Stomach smooth muscle (tissue), 2 donors: ENCODE data around the gene UGDH.

Experiments
- H3K27ac ChIP-seq: one replicate; pipeline ENCODE4 v1.7.0; 2013; ENCODE audit warnings: mild to moderate bottlenecking, low read length, inconsistent platforms
- H3K27me3 ChIP-seq, 2 donors: one replicate each; pipeline ENCODE4 v1.7.0; 2013; ENCODE audit warnings: low read length in 2 of 2; ENCODE audit not compliant: insufficient read depth in 2 of 2, control insufficient read depth in 1 of 2
- H3K36me3 ChIP-seq, 2 donors: one replicate each; pipeline ENCODE4 v1.7.0; 2013; ENCODE audit warnings: low read length in 2 of 2; ENCODE audit not compliant: control insufficient read depth in 2 of 2, insufficient read depth in 2 of 2
- H3K4me1 ChIP-seq: one replicate; pipeline ENCODE4 v1.7.0; 2013; ENCODE audit warnings: low read length; ENCODE audit not compliant: control insufficient read depth, insufficient read depth
- H3K4me3 ChIP-seq, 2 donors: one replicate each; pipeline ENCODE4 v1.7.0; 2013; ENCODE audit warnings: low read length in 2 of 2
- H3K9ac ChIP-seq, 2 donors: one replicate each; pipeline ENCODE4 v1.7.0; 2013; ENCODE audit warnings: low read length in 2 of 2, mild to moderate bottlenecking in 1 of 2
- H3K9me3 ChIP-seq, 2 donors: one replicate each; pipeline ENCODE4 v1.7.0; 2013; ENCODE audit warnings: low read length in 2 of 2; ENCODE audit not compliant: control insufficient read depth in 2 of 2
- donor health status: healthy.
- donor health status: Pancreatic carcinoma.

UGDH gene

DNA sequence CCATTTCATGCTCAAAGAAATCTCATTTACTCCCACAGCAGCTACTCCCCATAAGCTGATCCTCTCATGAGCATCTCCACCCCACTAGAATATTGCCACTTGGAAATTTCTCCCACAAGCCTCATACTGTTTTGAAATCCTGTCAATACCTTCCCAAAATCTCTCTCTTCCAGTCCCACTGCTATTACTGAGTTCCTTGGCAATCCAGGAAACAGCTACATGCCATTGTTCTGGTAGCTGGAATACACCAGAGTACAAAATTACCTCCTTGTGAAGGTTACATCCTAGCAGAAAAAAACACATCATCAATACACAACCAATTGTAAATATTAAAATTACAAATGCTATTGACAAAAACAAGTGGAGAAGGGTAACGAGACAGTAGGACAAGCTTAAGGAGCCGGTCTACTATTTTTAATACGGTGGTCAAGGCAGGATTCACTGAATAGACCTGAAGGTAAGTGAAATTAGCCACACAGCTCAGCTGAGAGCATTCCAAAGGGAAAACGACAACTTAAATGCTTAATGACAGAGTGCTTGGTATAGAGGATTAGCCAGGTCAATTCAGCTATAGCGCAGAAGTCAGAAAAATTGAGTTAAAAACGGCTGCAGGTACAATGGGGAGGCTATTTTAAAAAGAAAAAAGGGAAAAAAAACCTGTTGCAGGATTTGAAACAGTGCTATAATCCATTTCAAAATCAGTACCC lies 74.9 kb downstream of the UGDH start:
- H3K4me1 ChIP-seq: peaks cover 9% of the 10 kb centered on the region
- H3K36me3 ChIP-seq: peaks cover 30 to 48% of the 10 kb centered on the region in 2 donors
- H3K9ac ChIP-seq: no peak overlapping the region
- H3K9me3 ChIP-seq: no peaks in the 10 kb centered on the region
- H3K27ac ChIP-seq: no peak overlapping the region
- H3K27me3 ChIP-seq: no peaks in the 10 kb centered on the region
- H3K4me3 ChIP-seq: no peak overlapping the region

GRCh38 chr4:39451423-39452023 lies 75.7 kb downstream of the UGDH start:
- Histone ChIP-seq H3K9me3 (no peaks in the 10 kb centered on the region), H3K9ac (no peak overlapping the region), H3K4me1 (peaks cover 9% of the 10 kb centered on the region), H3K27me3 (no peaks in the 10 kb centered on the region), H3K4me3 (no peak overlapping the region), H3K27ac (no peak overlapping the region), H3K36me3 (peaks cover 24 to 40% of the 10 kb centered on the region in 2 donors)

- peaks cover 11% of the 10 kb centered on the region for H3K4me1 ChIP-seq
- no peak overlapping the region for H3K27ac ChIP-seq
- H3K36me3 ChIP-seq: peaks cover 22 to 35% of the 10 kb centered on the region in 2 donors
- no peaks in the 10 kb centered on the region for H3K9me3 ChIP-seq
- H3K9ac ChIP-seq: peak overlapping the region in 1 of 2 donors; percentile 29
- H3K27me3 ChIP-seq: no peaks in the 10 kb centered on the region
- no peak overlapping the region for H3K4me3 ChIP-seq
Observed at GRCh38 chr4:39450618-39451017, 76.6 kb downstream of the UGDH start.
